Measurements from ENCODE around the gene RUBCN. TPM values are rescaled to one million over a fixed set of nuclear protein-coding genes. Genes with fewer than 3 reads are reported as not detected.
"Not testable (repeated sequence)": the region's sequence is repeated elsewhere in the genome, so short reads cannot be mapped to it uniquely, and the experiment has no call there.

RUBCN gene
- total RNA-seq, 1 experiment from 2014 or later, result 42.2 TPM

- not testable (repeated sequence) for DNase-seq (ENCODE audit: low spot score)
Observed at GRCh38 chr3:197657541-197658292, 79.0 kb downstream of the RUBCN start.

- DNase-seq (ENCODE audit: low spot score), result not testable (repeated sequence)
Observed at GRCh38 chr3:197656960-197657359, 79.7 kb downstream of the RUBCN start.

GRCh38 chr3:197656129-197656528, 80.6 kb downstream of the RUBCN start:
- DNase-seq (ENCODE audit: low spot score), result not testable (repeated sequence)

GRCh38 chr3:197654998-197655330, 81.7 kb downstream of the RUBCN start:
- DNase-seq (ENCODE audit: low spot score), result not testable (repeated sequence)

GRCh38 chr3:197654090-197654997, 82.4 kb downstream of the RUBCN start:
- not testable (repeated sequence) for DNase-seq (ENCODE audit: low spot score)

GRCh38 chr3:197652860-197653259, 83.8 kb downstream of the RUBCN start:
- not testable (repeated sequence) for DNase-seq (ENCODE audit: low spot score)

GRCh38 chr3:197647649-197648048, 89.1 kb downstream of the RUBCN start:
- not testable (repeated sequence) for DNase-seq (ENCODE audit: low spot score)

- not testable (repeated sequence) for DNase-seq (ENCODE audit: low spot score)
Observed at GRCh38 chr3:197647191-197647590, 89.5 kb downstream of the RUBCN start.

- DNase-seq (ENCODE audit: low spot score), result not testable (repeated sequence)
Observed at GRCh38 chr3:197646294-197646693, 90.4 kb downstream of the RUBCN start.

- DNase-seq (ENCODE audit: low spot score), result not testable (repeated sequence)
Observed at GRCh38 chr3:197637556-197637955, 99.1 kb downstream of the RUBCN start.

GRCh38 chr3:197631989-197632388, 104.7 kb downstream of the RUBCN start:
- not testable (repeated sequence) for DNase-seq (ENCODE audit: low spot score)

GRCh38 chr3:197630766-197631165, 105.9 kb downstream of the RUBCN start:
- not testable (repeated sequence) for DNase-seq (ENCODE audit: low spot score)

- not testable (repeated sequence) for DNase-seq (ENCODE audit: low spot score)
Observed at GRCh38 chr3:197629286-197629685, 107.4 kb downstream of the RUBCN start.

- peak; percentile 60 for DNase-seq (ENCODE audit: low spot score)
Observed at GRCh38 chr3:197627772-197628523, 108.8 kb downstream of the RUBCN start.

- DNase-seq (ENCODE audit: low spot score), result not testable (repeated sequence)
Observed at GRCh38 chr3:197627158-197627771, 109.4 kb downstream of the RUBCN start.

GRCh38 chr3:197626404-197627157, 110.1 kb downstream of the RUBCN start:
- not testable (repeated sequence) for DNase-seq (ENCODE audit: low spot score)

GRCh38 chr3:197621478-197621877, 115.2 kb downstream of the RUBCN start:
- not testable (repeated sequence) for DNase-seq (ENCODE audit: low spot score)
